GM10266 (cell line): ENCODE data around the gene SORCS2.

Experiments
- DNase-seq: peaks from one replicate; pipeline ENCODE4 v3.0.0; 2012; ENCODE audit errors: extremely low spot score
- TF ChIP-seq, protein P1 (sequence below): IDR thresholded peaks from 2 replicates; pipeline ENCODE4 v1.5.1; 2012; ENCODE audit warnings: mild to moderate bottlenecking, low read depth; ENCODE audit not compliant: control insufficient read depth, insufficient read depth; ENCODE audit errors: missing control alignments

SORCS2 gene

DNA sequence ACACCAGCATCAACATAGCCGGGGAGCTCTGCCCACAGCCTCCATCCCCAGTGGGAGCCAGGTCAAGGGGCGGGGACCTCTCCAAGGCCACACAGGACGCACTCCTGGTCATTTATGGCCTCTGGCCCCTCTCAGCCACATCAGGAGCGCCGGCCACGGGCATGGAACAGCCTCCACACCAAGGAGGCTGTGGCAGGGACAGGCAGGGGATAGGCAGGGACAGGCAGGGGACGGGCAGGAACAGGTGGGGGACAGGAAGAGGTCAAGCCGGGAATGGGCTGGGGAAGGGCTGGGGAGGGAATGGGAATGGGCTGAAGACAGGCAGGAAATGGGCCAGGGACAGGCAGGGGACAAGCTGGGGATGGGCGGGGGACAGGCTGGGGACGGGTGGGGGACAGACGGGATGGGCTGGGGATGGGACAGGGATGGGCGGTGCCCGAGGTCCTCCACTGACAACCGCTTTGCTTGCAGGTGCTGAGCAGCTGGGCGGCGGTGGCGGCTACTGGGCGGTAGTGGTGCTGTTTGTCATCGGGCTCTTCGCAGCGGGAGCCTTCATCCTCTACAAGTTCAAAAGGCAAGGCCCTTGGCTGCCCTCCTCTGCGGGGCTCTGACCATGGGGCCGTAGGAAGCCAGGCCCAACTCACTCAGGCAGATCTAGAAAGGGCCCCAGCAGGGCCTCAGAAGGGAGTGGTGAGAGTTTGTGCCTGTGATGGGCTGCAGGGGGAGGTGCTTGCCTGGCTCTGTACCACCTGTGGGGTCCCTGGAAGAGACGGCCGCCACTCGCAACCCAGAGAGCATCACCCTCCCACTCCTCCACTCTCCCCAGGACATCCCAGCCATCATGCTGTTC lies 541.7 kb downstream of the SORCS2 start:
- TF ChIP-seq, protein P1, sequence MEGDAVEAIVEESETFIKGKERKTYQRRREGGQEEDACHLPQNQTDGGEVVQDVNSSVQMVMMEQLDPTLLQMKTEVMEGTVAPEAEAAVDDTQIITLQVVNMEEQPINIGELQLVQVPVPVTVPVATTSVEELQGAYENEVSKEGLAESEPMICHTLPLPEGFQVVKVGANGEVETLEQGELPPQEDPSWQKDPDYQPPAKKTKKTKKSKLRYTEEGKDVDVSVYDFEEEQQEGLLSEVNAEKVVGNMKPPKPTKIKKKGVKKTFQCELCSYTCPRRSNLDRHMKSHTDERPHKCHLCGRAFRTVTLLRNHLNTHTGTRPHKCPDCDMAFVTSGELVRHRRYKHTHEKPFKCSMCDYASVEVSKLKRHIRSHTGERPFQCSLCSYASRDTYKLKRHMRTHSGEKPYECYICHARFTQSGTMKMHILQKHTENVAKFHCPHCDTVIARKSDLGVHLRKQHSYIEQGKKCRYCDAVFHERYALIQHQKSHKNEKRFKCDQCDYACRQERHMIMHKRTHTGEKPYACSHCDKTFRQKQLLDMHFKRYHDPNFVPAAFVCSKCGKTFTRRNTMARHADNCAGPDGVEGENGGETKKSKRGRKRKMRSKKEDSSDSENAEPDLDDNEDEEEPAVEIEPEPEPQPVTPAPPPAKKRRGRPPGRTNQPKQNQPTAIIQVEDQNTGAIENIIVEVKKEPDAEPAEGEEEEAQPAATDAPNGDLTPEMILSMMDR, result no peak
- no peak for DNase-seq

DNA sequence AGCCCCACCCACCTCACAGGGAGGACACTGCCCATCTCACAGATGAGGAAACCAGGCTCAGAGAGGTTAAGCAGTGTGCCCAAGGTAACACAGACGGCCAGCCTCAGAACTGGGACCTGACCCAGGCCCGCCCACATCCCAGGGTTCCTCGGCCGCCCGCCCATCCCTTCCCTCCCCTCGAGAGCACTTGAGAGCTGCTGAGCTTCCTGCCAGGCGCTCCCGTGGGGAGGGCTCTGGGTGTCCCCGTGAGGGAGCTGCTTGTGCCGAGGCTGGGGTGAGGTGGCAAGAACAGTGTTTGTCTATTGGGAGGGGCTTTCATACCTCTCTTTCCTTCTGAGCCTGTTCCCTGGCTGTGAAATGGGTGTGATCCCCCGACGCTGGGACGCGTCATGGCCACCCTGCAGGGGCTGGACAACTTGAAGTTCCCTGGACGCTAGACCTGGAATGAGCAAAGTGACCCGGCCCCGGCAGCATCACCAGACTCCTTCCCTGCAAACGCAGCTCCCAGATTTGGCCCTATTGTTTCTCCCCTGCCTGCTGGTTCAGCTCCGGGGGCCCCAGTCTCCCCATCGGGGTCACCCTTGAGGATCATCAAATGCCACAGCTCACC lies 542.4 kb downstream of the SORCS2 start:
- DNase-seq, result no peak
- TF ChIP-seq, protein P1, result no peak

DNA sequence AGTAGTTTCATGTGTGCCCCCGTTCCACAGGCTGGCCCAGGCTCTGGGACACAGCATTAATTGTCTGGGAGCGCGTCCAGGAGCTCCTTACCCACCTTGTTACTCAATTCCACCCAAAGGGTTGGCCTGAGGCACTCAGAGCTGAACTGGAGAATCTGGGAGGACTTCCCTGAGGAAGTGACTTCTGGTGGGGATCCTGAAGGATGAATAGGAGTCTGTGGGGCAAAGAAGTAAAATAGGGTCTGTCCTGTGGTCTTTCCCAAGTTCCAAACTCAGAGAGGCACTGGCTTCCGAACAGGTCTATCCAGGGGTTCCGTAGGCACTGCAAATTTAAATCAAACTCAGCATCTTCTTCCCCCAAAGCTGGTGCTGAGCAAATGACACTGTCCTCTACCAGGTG lies 543.1 kb downstream of the SORCS2 start:
- TF ChIP-seq, protein P1, result no peak
- DNase-seq, result no peak

DNA sequence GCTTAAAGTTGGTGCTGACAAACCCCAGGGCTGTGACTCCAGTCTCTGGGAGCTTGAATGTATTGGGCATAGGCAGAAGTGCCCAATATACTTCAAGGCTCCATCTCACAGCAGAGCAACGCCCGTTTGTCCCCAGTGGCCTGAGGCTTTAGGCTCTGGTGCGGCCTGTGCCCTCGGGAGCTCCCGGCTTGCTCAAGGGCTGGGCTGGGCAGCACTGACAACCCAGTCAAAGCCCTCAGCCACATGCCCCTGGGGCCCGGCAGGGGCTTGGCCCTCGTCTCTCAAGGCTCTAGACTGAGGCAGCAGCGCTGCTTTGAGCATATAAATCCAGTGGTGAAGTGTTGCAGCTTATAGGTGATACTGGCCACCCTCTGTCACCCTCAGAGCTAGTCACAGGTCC lies 543.6 kb downstream of the SORCS2 start:
- TF ChIP-seq, protein P1, result no peak
- DNase-seq, result no peak

DNA sequence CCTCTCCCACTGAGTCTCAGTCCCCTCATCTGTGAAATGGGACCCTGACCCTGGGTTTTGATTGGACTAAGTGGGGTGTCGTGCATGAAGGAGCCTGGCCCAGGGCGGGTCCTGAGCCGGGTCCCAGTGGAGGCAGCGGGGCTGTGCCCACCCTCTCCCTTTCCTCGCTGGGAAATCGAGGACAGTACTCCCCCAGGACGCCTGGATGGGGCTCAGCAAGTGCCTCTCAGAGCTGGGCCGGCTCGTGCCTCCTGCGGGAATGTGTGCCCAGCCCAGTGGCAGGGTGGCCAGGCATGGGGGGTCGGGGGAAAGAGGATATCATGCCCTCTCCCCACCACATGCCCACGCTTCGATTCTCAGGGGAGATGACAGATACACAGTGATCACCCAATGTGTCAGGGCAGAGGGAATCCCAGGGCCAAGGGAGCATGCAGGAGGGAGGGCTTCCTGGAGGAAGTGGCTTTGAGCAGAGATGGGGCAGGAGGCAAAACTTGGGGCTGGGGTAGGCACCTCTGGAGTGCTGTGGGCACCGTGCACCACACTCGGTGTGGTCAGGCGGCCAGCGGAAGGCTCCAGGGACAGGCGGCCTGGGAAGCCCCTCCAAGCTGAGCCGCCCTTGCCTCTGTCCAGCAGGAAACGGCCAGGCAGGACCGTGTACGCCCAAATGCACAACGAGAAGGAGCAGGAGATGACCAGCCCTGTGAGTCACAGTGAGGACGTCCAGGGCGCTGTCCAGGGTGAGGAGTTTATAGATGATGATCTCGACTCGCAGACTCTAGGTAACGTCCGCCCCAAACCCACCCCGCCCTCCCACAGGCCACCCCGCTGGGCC lies 544.3 kb downstream of the SORCS2 start:
- TF ChIP-seq, protein P1, result no peak
- DNase-seq, result no peak

DNA sequence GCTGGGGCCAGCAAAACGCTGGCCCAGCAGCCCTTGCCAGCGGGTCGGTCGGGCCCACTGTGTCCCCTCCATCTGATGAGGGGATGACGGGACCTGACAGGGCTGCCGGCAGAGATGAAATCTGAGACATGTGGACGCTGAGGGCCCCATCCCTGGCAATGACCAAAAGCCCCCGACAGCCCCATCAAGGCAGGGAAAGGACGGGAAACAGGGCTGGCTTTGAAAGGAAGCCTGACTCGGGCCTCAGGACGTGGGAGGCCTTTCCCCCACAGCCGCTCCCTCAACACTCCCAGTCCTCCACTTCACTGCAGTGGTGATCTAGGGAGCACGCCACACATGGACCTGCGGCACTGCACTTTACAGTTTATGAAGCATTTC lies 544.9 kb downstream of the SORCS2 start:
- no peak for DNase-seq
- TF ChIP-seq, protein P1, result no peak
